ENCODE results near the gene NME1. TPM values are rescaled to one million over a fixed set of nuclear protein-coding genes. Genes with fewer than 3 reads are reported as not detected.

NME1 gene
- total RNA-seq, 1 donor from 2014 or later, result 70.6 TPM

DNA sequence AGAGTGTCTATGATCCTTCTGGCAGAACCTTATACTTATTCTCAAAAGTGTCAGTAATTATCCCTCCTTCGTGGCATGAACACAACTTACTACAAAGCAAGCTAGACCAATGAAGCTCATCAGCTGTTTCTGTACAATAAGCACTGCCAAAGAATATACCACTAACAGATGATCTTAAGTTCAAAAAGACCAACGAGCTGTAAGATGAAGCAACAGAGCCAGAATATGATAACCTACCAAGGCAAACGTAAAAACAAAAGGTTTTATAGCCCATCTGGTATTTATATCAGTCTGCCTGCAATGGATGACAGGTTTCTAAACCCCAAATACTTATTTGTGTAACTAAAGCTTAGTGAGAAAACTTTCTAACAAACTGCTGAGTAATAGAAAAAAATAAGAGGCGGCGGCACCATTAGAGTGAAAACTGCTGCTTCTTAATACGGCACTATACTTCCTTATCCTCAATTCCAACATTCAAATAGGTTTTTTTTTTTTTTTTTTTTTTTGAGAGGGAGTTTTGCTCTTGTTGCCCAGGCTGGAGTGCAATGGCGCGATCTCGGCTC lies 35.0 kb downstream of the NME1 start:
- TF ChIP-seq, protein P1, sequence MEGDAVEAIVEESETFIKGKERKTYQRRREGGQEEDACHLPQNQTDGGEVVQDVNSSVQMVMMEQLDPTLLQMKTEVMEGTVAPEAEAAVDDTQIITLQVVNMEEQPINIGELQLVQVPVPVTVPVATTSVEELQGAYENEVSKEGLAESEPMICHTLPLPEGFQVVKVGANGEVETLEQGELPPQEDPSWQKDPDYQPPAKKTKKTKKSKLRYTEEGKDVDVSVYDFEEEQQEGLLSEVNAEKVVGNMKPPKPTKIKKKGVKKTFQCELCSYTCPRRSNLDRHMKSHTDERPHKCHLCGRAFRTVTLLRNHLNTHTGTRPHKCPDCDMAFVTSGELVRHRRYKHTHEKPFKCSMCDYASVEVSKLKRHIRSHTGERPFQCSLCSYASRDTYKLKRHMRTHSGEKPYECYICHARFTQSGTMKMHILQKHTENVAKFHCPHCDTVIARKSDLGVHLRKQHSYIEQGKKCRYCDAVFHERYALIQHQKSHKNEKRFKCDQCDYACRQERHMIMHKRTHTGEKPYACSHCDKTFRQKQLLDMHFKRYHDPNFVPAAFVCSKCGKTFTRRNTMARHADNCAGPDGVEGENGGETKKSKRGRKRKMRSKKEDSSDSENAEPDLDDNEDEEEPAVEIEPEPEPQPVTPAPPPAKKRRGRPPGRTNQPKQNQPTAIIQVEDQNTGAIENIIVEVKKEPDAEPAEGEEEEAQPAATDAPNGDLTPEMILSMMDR (IDR thresholded peaks at IDR 0.05), result no peak
- Histone ChIP-seq H3K4me3 (no peak overlapping the region), H3K4me1 (no peaks in the 10 kb centered on the region), H3K27ac (no peak overlapping the region), H3K27me3 (no peaks in the 10 kb centered on the region), H3K9me3 (no peaks in the 10 kb centered on the region), H3K36me3 (peaks cover 33 to 60% of the 10 kb centered on the region in 2 donors)
- intact Hi-C loops (cut with DNase I), result no loop called here
- DNase-seq (ENCODE audit: low spot score in 2 of 2), result no peak

DNA sequence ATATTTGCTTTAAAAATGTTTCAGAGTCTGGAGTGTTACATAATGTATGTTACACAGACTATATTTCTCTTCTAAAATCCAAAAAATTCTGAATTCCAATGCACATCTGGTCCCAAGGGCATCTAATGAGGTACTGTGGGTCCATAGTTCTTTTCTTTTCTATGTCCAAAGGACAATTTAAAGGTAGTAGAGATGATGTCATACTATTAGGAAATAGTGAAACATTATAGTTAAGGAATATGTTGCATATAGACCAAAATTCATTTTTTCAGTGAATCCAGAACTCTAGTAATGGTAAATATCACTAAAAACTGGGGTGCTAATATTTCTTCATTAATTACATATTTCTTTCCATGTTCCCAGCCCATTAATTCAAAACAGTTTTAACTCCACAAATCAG lies 35.8 kb downstream of the NME1 start:
- intact Hi-C loops (cut with DNase I), result no loop called here
- DNase-seq (ENCODE audit: low spot score in 2 of 2), result no peak
- H3K27ac ChIP-seq, result no peak overlapping the region
- no peak overlapping the region for H3K4me3 ChIP-seq
- TF ChIP-seq, protein P1 (IDR thresholded peaks at IDR 0.05), result no peak
- no peaks in the 10 kb centered on the region for H3K27me3 ChIP-seq
- H3K4me1 ChIP-seq, result no peaks in the 10 kb centered on the region
- H3K36me3 ChIP-seq, result peaks cover 40 to 64% of the 10 kb centered on the region in 2 donors
- no peaks in the 10 kb centered on the region for H3K9me3 ChIP-seq

DNA sequence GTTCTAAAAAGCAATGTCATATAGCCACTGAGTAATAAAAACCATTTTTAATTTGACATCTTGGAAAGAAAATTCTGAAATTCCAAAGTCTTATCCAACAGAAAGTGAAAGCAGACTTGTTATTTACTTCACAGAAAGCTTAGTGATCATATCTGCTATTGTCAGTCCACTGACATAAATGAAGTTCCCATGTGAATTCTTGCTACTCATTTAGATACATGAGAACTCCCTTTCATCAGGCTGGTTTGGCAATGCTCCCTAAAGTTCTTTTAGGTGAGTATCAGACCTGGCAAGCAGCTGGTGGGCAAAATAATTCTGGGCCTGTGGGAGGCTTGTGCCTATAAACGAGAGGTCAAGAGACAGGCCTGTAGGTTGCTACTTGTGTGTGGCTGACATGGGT lies 36.3 kb downstream of the NME1 start:
- Histone ChIP-seq H3K36me3 (peaks cover 44 to 68% of the 10 kb centered on the region in 2 donors), H3K27ac (no peak overlapping the region), H3K4me3 (no peak overlapping the region), H3K27me3 (no peaks in the 10 kb centered on the region), H3K9me3 (no peaks in the 10 kb centered on the region), H3K4me1 (no peaks in the 10 kb centered on the region)
- TF ChIP-seq, protein P1 (IDR thresholded peaks at IDR 0.05), result no peak
- intact Hi-C loops (cut with DNase I), result no loop called here
- no peak for DNase-seq (ENCODE audit: low spot score in 2 of 2)

DNA sequence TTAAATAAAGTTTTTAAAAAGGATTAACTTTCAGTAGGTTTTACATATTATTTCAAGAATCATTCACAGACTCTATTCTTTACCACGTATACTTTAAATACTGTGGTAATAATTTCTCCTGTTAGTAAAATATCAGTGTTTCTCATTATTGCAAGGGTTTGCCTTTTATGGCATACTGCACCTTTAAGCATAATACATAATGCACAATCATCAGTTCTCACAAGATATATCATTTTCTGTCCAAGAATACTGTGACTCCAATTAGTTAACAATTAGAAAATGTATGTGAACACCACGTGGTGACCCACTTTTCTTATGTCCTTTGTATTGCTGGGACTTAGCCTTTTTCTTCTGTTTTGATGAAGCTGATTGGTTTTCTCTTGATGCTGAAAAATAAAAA lies 38.5 kb downstream of the NME1 start:
- intact Hi-C loops (cut with DNase I), result no loop called here
- TF ChIP-seq, protein P1 (IDR thresholded peaks at IDR 0.05), result no peak
- H3K36me3 ChIP-seq, result peaks cover 44 to 71% of the 10 kb centered on the region in 2 donors
- no peaks in the 10 kb centered on the region for H3K27me3 ChIP-seq
- no peaks in the 10 kb centered on the region for H3K9me3 ChIP-seq
- no peak overlapping the region for H3K4me3 ChIP-seq
- no peak overlapping the region for H3K27ac ChIP-seq
- no peaks in the 10 kb centered on the region for H3K4me1 ChIP-seq
- no peak for DNase-seq (ENCODE audit: low spot score in 2 of 2)

DNA sequence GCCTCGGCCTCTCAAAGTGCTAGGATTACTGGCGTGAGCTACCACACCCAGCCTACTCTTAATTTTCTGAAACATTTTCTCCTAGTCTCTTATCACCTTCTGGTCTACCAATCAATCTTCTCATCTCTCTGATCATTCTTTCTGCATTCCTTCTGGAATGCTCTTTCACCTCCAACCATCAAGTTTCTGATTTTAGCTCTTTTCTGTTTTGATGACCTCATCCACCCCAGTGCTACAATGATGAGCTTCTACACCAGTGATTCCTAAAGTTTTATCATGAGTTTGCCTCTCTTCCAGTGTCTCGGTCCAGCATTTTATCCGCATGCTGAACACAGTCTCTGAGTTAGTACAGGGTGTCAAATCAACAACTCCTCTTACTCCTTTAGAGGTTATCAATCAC lies 44.4 kb downstream of the NME1 start:
- H3K27me3 ChIP-seq, result no peaks in the 10 kb centered on the region
- H3K9me3 ChIP-seq, result no peaks in the 10 kb centered on the region
- H3K4me1 ChIP-seq, result no peaks in the 10 kb centered on the region
- H3K4me3 ChIP-seq, result no peak overlapping the region
- peaks cover 63 to 73% of the 10 kb centered on the region in 2 donors for H3K36me3 ChIP-seq
- no peak overlapping the region for H3K27ac ChIP-seq
- DNase-seq (ENCODE audit: low spot score in 2 of 2), result no peak
- TF ChIP-seq, protein P1 (IDR thresholded peaks at IDR 0.05), result no peak
- intact Hi-C loops (cut with DNase I), result no loop called here

DNA sequence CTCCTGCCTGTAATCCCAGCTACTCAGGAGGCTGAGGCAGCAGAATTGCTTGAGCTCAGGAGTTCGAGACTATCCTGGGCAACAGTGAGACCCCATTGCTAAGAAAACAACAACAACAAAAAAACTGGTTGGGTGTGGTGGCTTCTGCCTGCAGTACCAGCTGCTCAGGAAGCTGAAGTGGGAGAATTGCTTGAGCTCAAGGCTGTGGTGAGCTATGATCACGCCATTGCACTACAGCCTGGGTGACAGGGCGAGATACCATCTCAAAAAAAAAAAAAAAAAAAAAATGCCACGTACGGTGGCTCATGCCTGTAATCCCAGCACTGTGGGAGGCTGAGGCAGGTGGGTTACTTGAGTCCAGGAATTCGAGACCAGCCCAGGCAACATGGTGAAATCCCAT lies 46.9 kb downstream of the NME1 start:
- no peaks in the 10 kb centered on the region for H3K4me1 ChIP-seq
- TF ChIP-seq, protein P1 (IDR thresholded peaks at IDR 0.05), result no peak
- H3K27ac ChIP-seq, result no peak overlapping the region
- H3K9me3 ChIP-seq, result no peaks in the 10 kb centered on the region
- intact Hi-C loops (cut with DNase I), result no loop called here
- no peak overlapping the region for H3K4me3 ChIP-seq
- DNase-seq (ENCODE audit: low spot score in 2 of 2), result no peak
- no peaks in the 10 kb centered on the region for H3K27me3 ChIP-seq
- peaks cover 58 to 80% of the 10 kb centered on the region in 2 donors for H3K36me3 ChIP-seq

All from ascending aorta (tissue), 2 donors.